Measurements from ENCODE around the gene L3HYPDH. TPM values are rescaled to one million over a fixed set of nuclear protein-coding genes. Genes with fewer than 3 reads are reported as not detected.

Gene L3HYPDH
- total and polyA plus RNA-seq, 2 of the 13 experiments (the other 11 are each of a cell fraction or from before 2014, with no cell fraction given) = 30.5 to 36.6 TPM

- TF ChIP-seq ZNF331 (CRISPR knock-in tag; IDR thresholded peaks at IDR 0.05) (no peak), GTF2F1 (IDR thresholded peaks at IDR 0.05; ENCODE audit: low read length) (no peak), ARHGAP35 (CRISPR knock-in tag; IDR thresholded peaks at IDR 0.05; ENCODE audit: borderline replicate concordance) (no peak), ZNF746 (CRISPR knock-in tag; IDR thresholded peaks at IDR 0.05) (no peak), HMG20B (CRISPR knock-in tag; conservative IDR thresholded peaks at IDR 0.05) (no peak), REST (IDR thresholded peaks at IDR 0.05; ENCODE audit: borderline replicate concordance in 1 of 2, low read depth in 1 of 2, low read length in 2 of 2) (no peak; a peak in 1 of 4 replicates), TGIF2 (CRISPR knock-in tag; IDR thresholded peaks at IDR 0.05) (no peak), ZNF230 (CRISPR knock-in tag; IDR thresholded peaks at IDR 0.05) (no peak), SKI (IDR thresholded peaks at IDR 0.05; ENCODE audit: partially characterized antibody) (peak; percentile 38), KAT2B (IDR thresholded peaks at IDR 0.05; ENCODE audit: borderline replicate concordance, low read depth, low read length) (no peak), BCLAF1 (IDR thresholded peaks at IDR 0.05) (no peak), FIP1L1 (IDR thresholded peaks at IDR 0.05; ENCODE audit: borderline replicate concordance, insufficient read depth, low read depth, low read length) (no peak), PHF8 (CRISPR knock-in tag; IDR thresholded peaks at IDR 0.05) (peak; percentile 61), FOXK2 (IDR thresholded peaks at IDR 0.05) (no peak), ZFX (CRISPR knock-in tag; IDR thresholded peaks at IDR 0.05; ENCODE audit: low read depth) (peak; percentile 79), ZFP36 (IDR thresholded peaks at IDR 0.05; ENCODE audit: borderline replicate concordance, low read depth, low read length, partially characterized antibody) (no peak), KLF13 (CRISPR knock-in tag; IDR thresholded peaks at IDR 0.05) (no peak), ZNF530 (CRISPR knock-in tag; IDR thresholded peaks at IDR 0.05; ENCODE audit: low read depth) (no peak), ZNF75D (CRISPR knock-in tag; IDR thresholded peaks at IDR 0.05; ENCODE audit: borderline replicate concordance) (no peak)
Observed at GRCh38 chr14:59464486-59465315, 19.5 kb downstream of the L3HYPDH start (continued).
